22Rv1 (cell line): ENCODE data around the gene IGSF21.

Experiments used
- CTCF ChIP-seq: fragments of 450-650 bp; IDR thresholded peaks from 2 replicates; pipeline ENCODE4 v1.5.1; 2017; ENCODE audit warnings: mild to moderate bottlenecking
- ZFX ChIP-seq: fragments of 450-650 bp; IDR thresholded peaks from 2 replicates; pipeline ENCODE4 v1.6.1; 2017; ENCODE audit warnings: antibody characterized with exemption, borderline replicate concordance

DNA sequence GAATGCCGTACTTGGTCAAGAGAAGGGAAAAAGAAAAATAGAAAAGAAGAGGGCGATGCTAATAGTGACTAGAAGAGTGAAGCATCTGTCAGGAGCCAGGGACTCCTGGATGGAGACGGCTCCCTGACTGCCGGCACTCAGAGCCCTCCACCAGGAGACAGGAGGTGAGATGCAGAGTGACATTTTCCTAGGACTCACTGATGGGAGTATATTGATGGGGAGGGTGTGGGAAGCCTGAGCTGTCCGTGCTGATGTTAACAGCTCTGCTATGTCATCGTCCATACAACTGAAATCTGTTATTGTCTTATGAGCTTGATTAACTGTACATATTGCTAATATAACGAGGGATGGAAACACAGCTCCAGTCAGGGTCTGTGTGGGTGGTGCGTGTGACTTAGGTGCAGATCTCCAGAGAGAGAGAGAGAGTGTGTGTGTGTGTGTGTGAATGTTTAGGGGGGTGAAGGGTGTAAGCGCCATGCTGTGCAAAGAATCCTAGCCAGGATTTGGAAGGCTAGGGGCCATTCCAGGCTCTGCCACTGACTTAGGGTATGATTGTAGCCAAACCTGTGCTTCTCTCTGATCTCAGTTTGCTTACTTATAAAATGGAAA is 250.1 kb downstream of the IGSF21 start:
- no peak for TF ChIP-seq CTCF
- TF ChIP-seq ZFX: no peak
